B cell (primary cell): ENCODE results near the gene AK3. TPM values are rescaled to one million over a fixed set of nuclear protein-coding genes. Genes with fewer than 3 reads are reported as not detected.

Experiments used
- ATAC-seq: fragments of 200-7000 bp; cut with Tn5 transposase; one replicate; pipeline ENCODE4 v1.10.0; 2021; ENCODE audit warnings: low read depth, mild to moderate bottlenecking, moderate number of reproducible peaks, moderate library complexity
- CTCF ChIA-PET: fragments of 350-600 bp; sonication (Branson Sonifier 250); formaldehyde crosslinking; loops from one replicate; lab custom pipeline; 2021; ENCODE audit warnings: antibody characterized with exemption, inconsistent platforms; lab: Charles Lee
- POLR2A ChIA-PET: fragments of 350-600 bp; sonication (Branson Sonifier 250); formaldehyde crosslinking; loops from one replicate; lab custom pipeline; 2021; ENCODE audit warnings: antibody characterized with exemption; lab: Charles Lee
- DNase-seq: peaks from one replicate; pipeline ENCODE4 v3.0.0; 2013
- H2AFZ ChIP-seq: 2 replicates; pipeline ENCODE4 v1.6.1; 2012; ENCODE audit warnings: mild to moderate bottlenecking, low read depth, low read length; ENCODE audit not compliant: insufficient read depth, poor library complexity, severe bottlenecking
- H3K27ac ChIP-seq, 2 donors: 1 replicate in 1 of 2; 2 replicates in 1 of 2; pipeline ENCODE4 v1.5.1; 2012 to 2013; ENCODE audit warnings: low read length in 2 of 2, mild to moderate bottlenecking in 2 of 2, moderate library complexity in 1 of 2
- H3K27me3 ChIP-seq, 4 experiments: fragments of 200-600 bp in 1 of 4; sonication (generic) in 1 of 4; replicated peaks in 1 of 4; 1 replicate in 2 of 4; 2 replicates in 2 of 4; pipeline versions ENCODE4 v1.6.1 to v1.7.0; 2013 to 2016; ENCODE audit warnings: low read length in 3 of 4, mild to moderate bottlenecking in 2 of 4, mixed read lengths in 1 of 4, moderate library complexity in 1 of 4; ENCODE audit not compliant: insufficient read depth in 4 of 4, control insufficient read depth in 3 of 4; ENCODE audit errors: control extremely low read depth in 1 of 4
- H3K36me3 ChIP-seq, 2 experiments: replicated peaks in 1 of 2; 1 replicate in 1 of 2; 2 replicates in 1 of 2; pipeline versions ENCODE4 v1.6.1 to v1.7.1; 2013; ENCODE audit warnings: low read length in 1 of 2; ENCODE audit not compliant: insufficient read depth in 2 of 2, control insufficient read depth in 1 of 2; ENCODE audit errors: control extremely low read depth in 1 of 2, extremely low read depth in 1 of 2
- H3K4me1 ChIP-seq, 2 donors: fragments of 200-600 bp in 1 of 2; sonication (generic) in 1 of 2; 1 replicate in 1 of 2; 2 replicates in 1 of 2; pipeline versions ENCODE4 v1.5.1 to v1.6.1; 2013 to 2017; ENCODE audit warnings: low read length in 2 of 2; ENCODE audit not compliant: control insufficient read depth in 2 of 2, insufficient read depth in 2 of 2
- H3K4me2 ChIP-seq: replicated peaks from 2 replicates; pipeline ENCODE3; 2012; ENCODE audit warnings: mild to moderate bottlenecking, low read depth, low read length; ENCODE audit not compliant: poor library complexity, severe bottlenecking
- H3K4me3 ChIP-seq, 5 experiments: fragments of 200-600 bp in 1 of 5; sonication (generic) in 1 of 5; 1 replicate in 3 of 5; 2 replicates in 2 of 5; pipeline versions ENCODE4 v1.5.1 to v1.7.0; 2011 to 2016; ENCODE audit warnings: low read length in 4 of 5, mild to moderate bottlenecking in 4 of 5, low read depth in 2 of 5, control low read depth in 1 of 5, moderate library complexity in 1 of 5; ENCODE audit not compliant: insufficient read depth in 1 of 5; ENCODE audit errors: control extremely low read depth in 1 of 5, extremely low read depth in 1 of 5
- H3K79me2 ChIP-seq: fragments of 200-600 bp; sonication (generic); one replicate; pipeline ENCODE4 v1.6.0; 2016; ENCODE audit warnings: low read length; ENCODE audit not compliant: control insufficient read depth, insufficient read depth
- H3K9ac ChIP-seq: fragments of 200-600 bp; sonication (generic); 2 replicates; pipeline ENCODE4 v1.6.1; 2017; ENCODE audit warnings: mild to moderate bottlenecking, low read length, moderate library complexity
- H3K9me3 ChIP-seq, 3 donors: one replicate each; pipeline versions ENCODE4 v1.6.1 to v1.7.1; 2013; ENCODE audit warnings: low read length in 2 of 3; ENCODE audit not compliant: control insufficient read depth in 2 of 3, insufficient read depth in 1 of 3; ENCODE audit errors: control extremely low read depth in 1 of 3
- H4K20me1 ChIP-seq: 2 replicates; pipeline ENCODE4 v1.6.0; 2012; ENCODE audit warnings: mild to moderate bottlenecking, low read length; ENCODE audit not compliant: insufficient read depth, control insufficient read depth, poor library complexity, severe bottlenecking
- H3K27ac Mint-ChIP-seq: one replicate; pipeline ENCODE4 v1.8.0; 2021; ENCODE audit warnings: mixed read lengths
- H3K27me3 Mint-ChIP-seq: one replicate; pipeline ENCODE4 v1.8.0; 2021; ENCODE audit warnings: mixed read lengths
- H3K4me1 Mint-ChIP-seq: one replicate; pipeline ENCODE4 v1.8.0; 2021; ENCODE audit warnings: mixed read lengths
- H3K4me3 Mint-ChIP-seq: one replicate; pipeline ENCODE4 v1.8.0; 2021; ENCODE audit warnings: mixed read lengths
- H3K9me3 Mint-ChIP-seq: one replicate; pipeline ENCODE4 v1.8.0; 2022; ENCODE audit warnings: mixed read lengths; ENCODE audit not compliant: insufficient read depth
- EZH2 ChIP-seq: IDR thresholded peaks from 2 replicates; pipeline ENCODE4 v1.6.1; 2012; ENCODE audit warnings: borderline replicate concordance, low read depth, mild to moderate bottlenecking, moderate library complexity, low read length; ENCODE audit not compliant: insufficient read depth, poor library complexity, severe bottlenecking
- WGBS: methylation state at CpG from one replicate; pipeline ENCODE4 v1.1.5; 2013; ENCODE audit warnings: missing lambda C conversion rate; ENCODE audit not compliant: insufficient coverage; 5-methylcytosine and 5-hydroxymethylcytosine counted together
- intact Hi-C: fragments of 100-400 bp; cut with micrococcal nuclease; formaldehyde crosslinking; loops from one replicate; pipeline ENCODE4 v1.10.0; 2022
- polyA plus RNA-seq: library from polyadenylated mRNA; depleted of rRNA; stranded (reverse); fragments of >200 nt; gene quantifications from 2 replicates; pipeline ENCODE4 v1.2.3, GENCODE V29; 2012
- total RNA-seq, 2 donors: library from RNA; stranded (reverse); fragments of 120-200 nt in 1 of 2; gene quantifications; 1 replicate in 1 of 2; 2 replicates in 1 of 2; pipeline versions ENCODE4 v1.2.3 to v1.2.4, GENCODE V29; 2013 to 2022
- TF ChIP-seq, protein P1 (sequence below): fragments of 200-600 bp; IDR thresholded peaks from one replicate; pipeline ENCODE4 v1.8.0; 2022; ENCODE audit warnings: antibody characterized with exemption, mild to moderate bottlenecking

Gene AK3
- total and polyA plus RNA-seq, 2 donors (not counting 1 experiment from before 2014, with no cell fraction given): 9.9 to 22.9 TPM

DNA sequence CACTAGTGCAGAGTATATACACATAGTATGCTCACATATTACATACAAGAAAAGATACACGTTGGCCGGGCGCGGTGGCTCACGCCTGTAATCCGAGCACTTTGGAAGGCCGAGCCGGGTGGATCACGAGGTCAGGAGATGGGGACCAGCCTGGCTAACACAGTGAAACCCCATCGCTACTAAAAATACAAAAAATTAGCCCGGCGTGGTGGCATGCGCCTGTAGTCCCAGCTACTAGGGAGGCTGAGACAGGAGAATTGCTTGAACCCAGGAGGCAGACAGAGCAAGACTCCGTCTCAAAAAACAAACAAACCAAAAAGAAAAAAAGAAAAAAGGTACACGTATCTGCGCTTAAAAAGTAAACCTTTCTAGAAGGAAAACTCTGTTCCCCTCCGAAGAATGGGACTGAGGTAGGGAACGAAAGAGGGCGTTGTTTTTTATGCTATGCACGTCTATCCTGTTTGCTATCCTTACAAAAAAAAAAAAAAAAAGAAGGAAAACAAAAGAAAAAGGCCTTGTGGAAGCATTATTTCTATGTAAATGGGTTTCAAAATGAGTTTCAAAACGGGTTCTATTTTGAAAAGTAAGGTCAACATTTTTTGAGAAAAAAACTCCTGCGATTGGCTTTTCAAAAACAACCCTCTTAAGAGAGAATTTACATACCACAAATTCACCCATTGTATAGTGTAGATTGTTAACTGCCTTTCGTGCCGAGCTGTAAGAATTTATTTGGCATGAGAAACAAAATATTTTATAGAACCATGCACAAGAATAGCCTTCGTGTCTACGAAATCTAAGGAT is 1.2 kb downstream of the AK3 start:
- Histone ChIP-seq H3K9ac (peak overlapping the region; percentile 86), H3K4me2 (peak overlapping the region; percentile 94), H4K20me1 (peaks cover 19% of the 10 kb centered on the region), H3K9me3 (no peaks in the 10 kb centered on the region), H3K4me3 (peak overlapping the region; percentile 73 to 90 (median 85)), H3K79me2 (peaks cover 47% of the 10 kb centered on the region), H3K4me1 (peaks cover 19 to 23% of the 10 kb centered on the region in 2 donors), H3K27ac (peak overlapping the region in 1 of 2 donors; percentile 83), H2AFZ (peak overlapping the region; percentile 100), H3K27me3 (no peaks in the 10 kb centered on the region), H3K36me3 (no peaks in the 10 kb centered on the region)
- H3K4me3 Mint-ChIP-seq: peak overlapping the region; percentile 89
- peaks cover 28% of the 10 kb centered on the region for H3K4me1 Mint-ChIP-seq
- no peaks in the 10 kb centered on the region for H3K9me3 Mint-ChIP-seq
- ATAC-seq (no peak), DNase-seq (no peak)
- peak overlapping the region; percentile 90 for H3K27ac Mint-ChIP-seq
- TF ChIP-seq, protein P1, sequence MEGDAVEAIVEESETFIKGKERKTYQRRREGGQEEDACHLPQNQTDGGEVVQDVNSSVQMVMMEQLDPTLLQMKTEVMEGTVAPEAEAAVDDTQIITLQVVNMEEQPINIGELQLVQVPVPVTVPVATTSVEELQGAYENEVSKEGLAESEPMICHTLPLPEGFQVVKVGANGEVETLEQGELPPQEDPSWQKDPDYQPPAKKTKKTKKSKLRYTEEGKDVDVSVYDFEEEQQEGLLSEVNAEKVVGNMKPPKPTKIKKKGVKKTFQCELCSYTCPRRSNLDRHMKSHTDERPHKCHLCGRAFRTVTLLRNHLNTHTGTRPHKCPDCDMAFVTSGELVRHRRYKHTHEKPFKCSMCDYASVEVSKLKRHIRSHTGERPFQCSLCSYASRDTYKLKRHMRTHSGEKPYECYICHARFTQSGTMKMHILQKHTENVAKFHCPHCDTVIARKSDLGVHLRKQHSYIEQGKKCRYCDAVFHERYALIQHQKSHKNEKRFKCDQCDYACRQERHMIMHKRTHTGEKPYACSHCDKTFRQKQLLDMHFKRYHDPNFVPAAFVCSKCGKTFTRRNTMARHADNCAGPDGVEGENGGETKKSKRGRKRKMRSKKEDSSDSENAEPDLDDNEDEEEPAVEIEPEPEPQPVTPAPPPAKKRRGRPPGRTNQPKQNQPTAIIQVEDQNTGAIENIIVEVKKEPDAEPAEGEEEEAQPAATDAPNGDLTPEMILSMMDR: no peak
- no peak for TF ChIP-seq EZH2
- intact Hi-C loops: loop anchor here (2.0 to 5.0 kb wide), 3 partner anchors 23 to 1268 kb away; a partner anchor contains a TSS
- CTCF ChIA-PET: interaction anchor here (0.7 to 1.7 kb wide), 11 partner anchors 10 to 861 kb away, joined by 3 to 10 read pairs (median 4); partner anchors contain the start of genes CDC37L1, JAK2 and RCL1
- POLR2A ChIA-PET: interaction anchor here (0.7 to 2.9 kb wide), 5 partner anchors 51 to 1213 kb away, joined by 3 to 20 read pairs (median 7); partner anchors contain the start of genes CDC37L1, RCL1 and RIC1
- H3K27me3 Mint-ChIP-seq: no peaks in the 10 kb centered on the region
- 100% methylated on average over 8 of the region's 26 CpGs for WGBS
